Stimulated activated CD8-positive, alpha-beta memory T cell treated with anti-CD3 and anti-CD28 coated beads, Interleukin-7, amount 100 ng/mL, for 1 hour (primary cell): ENCODE data around the gene SGIP1.
"Not testable (repeated sequence)": the region's sequence is repeated elsewhere in the genome, so short reads cannot be mapped to it uniquely, and the experiment has no call there.

ENCODE experiments used
- DNase-seq, 2 donors: peaks; one replicate each; pipeline ENCODE4 v3.0.0-alpha.2; 2020; ENCODE audit warnings: low read depth in 2 of 2

SGIP1 gene

DNA sequence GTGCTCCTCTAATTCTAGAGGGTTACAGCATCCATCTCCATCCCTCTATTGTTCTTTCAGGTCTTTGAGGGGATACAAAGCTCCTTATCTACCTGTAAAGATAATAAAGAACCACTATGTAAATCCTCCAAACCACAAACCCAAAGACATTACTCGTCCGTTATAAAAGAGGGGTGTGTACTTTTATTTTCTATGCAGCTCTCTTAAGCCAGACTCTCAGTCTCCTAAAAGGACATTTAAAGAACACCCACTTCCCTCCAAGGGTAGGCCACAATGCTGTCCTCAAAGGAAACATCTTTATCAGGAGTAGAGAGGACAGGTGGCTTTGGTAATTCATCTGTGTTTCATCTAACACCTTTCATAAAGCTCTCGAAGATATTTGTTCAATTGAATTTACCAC is 150.4 kb downstream of the SGIP1 start:
- no peak for DNase-seq

GRCh38 chr1:66685265-66685664 is 151.3 kb downstream of the SGIP1 start:
- no peak for DNase-seq

- no peak for DNase-seq
These were observed 151.7 kb downstream of the SGIP1 start for GRCh38 chr1:66685670-66686069.

- DNase-seq, result no peak
These were observed 152.5 kb downstream of the SGIP1 start for GRCh38 chr1:66686406-66686805.

DNA sequence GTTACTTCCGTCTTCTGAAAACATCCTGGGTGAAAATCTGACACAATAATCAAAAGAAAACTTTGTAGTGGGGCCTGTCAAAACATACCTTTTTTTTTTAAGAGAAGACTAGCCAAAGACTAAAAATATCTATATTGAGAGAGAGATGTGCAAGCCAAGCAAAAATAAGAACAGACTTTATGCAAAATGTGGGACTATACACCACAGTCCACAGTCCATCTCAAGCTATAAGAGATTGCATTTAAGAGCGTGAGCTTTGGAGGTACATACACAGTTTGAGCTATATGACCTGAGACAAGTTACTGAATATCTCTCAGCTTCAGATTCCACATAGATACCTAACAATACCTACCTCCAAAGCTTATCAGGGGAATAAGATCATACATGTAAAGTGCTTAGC is 153.4 kb downstream of the SGIP1 start:
- no peak for DNase-seq

- DNase-seq, result no peak
These were observed 156.9 kb downstream of the SGIP1 start for GRCh38 chr1:66690666-66691381.

DNA sequence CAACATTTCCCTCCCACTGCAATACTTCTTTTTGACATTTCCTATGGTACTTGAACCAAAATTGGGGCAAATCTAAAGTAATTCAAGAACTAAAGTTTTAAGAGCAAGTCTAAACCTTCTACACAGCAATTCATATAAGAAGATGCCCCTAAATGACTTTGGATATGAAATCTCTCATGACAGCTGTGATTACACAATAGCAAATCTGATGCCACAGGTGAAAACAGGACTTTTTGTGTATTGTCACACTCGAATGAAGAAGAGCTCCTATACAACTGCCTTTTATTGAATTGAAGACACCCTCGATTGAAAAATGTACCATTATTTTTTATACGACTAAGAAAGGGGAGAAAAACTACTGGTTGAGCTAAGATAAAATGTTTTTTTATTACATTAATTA is 158.7 kb downstream of the SGIP1 start:
- DNase-seq, result no peak

GRCh38 chr1:66693856-66694255 is 159.9 kb downstream of the SGIP1 start:
- DNase-seq, result no peak

GRCh38 chr1:66695116-66695515 is 161.2 kb downstream of the SGIP1 start:
- no peak for DNase-seq

- DNase-seq, result no peak
These were observed 162.8 kb downstream of the SGIP1 start for GRCh38 chr1:66696771-66697170.

DNA sequence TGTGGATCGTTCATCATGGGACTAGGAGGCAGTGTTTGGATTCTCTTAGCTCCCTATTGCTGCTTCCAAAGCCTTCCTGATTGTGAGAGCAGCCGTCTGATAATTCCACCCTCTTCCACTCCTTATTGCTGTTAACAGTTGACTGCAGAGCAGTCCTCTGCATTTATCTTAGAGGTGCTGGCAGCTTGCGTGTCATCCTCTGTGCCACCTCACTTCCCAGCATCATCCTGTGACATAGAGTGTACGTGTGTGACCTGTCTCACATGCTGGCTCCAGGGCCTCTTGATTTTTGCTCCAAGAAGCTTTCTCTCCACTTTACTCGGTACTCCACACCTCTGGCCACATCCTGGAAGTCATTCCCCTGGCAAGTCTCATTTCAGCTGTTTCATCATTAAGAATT is 165.3 kb downstream of the SGIP1 start:
- no peak for DNase-seq

DNA sequence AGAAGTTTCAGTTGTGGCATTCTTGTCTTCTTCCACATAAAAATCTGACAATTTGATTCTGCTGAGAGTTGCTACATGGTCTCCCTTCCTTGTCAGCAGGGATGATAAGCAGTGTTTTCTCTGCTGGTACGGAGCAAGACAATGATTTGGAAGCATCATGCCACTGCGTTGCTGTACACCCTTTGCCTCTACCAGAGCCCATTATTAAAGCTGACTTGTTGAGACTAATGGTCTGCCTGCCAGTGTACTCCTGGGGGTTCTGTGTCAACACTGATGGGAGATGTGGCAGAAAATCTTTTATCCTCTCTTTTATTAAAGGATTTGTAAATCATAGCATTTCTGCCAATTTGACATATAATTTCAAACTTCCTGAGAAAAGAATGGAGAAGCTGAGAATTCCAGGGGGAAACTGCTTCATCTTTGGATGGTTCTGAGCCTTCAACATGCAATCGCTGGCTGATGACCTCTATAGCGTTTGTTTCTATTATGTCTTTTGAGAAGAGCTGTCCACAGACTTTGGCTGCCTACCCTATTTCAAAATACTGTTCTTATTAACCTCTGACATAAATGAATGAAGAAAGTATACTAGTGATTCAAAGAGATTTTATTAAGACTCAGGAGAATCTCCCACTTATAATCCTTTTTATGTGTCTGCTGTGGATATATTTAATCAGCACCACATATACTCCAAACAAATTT is 170.4 kb downstream of the SGIP1 start:
- DNase-seq, result no peak

GRCh38 chr1:66705110-66705509 is 171.2 kb downstream of the SGIP1 start:
- no peak for DNase-seq

- DNase-seq, result no peak
These were observed 177.5 kb downstream of the SGIP1 start for GRCh38 chr1:66711420-66711819.

DNA sequence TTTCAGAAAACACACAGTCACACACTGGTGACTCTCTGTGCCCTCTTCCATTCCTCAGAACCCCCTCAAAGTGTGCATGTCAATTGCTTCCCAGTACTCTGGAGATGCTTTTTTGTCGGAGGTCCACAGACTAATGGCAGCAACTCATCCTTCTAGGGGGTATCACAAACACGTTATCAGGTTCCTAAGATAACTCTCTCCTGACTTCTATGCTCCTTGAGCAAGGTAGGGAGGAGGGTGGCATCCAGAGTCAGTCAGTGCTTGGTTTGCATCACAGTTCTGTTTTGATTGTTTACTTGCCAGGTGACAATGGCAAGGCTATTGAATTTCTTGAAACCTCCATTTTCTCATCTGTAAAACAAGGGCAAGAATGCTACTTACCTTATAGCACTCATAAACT is 178.9 kb downstream of the SGIP1 start:
- no peak for DNase-seq

DNA sequence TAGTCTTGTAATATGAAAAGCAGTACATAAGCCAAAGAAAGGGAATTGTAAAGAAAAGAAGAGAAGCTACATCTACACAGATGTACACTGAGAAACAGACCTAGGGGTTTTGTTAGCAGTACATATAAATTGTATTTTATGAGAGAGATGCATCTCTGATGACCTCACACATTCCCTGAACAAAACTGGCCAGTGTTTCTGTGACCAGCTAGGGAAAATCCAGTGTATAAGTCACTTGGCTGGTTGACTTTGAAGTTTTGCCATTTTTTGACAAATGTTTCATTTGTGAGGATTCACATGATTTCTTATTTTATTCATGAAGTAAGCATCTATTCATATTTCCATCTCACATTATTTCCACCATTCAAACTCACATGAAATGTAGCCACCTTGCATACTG is 190.0 kb downstream of the SGIP1 start:
- DNase-seq, result no peak

- peak in 1 of 2 donors; percentile 12 for DNase-seq
These were observed 192.1 kb downstream of the SGIP1 start for GRCh38 chr1:66725885-66726665.

DNA sequence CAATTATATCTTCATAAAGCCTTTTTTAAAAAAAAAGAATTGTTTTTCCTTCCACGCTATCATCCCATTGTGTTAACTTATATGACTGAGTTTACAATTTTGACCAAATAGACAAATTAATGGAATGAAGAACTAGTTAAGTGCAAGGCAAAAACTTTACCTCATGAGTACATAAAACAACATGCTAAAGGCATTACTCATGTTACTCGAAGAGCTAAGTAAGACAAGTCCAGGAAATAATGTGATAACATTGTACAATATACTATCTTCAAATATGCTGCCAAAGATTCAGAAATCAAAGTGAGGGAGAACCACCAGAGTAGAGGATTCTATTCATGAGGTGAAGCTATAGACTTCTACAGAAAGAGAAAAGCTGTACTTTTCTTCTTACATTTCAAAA is 194.1 kb downstream of the SGIP1 start:
- DNase-seq, result no peak

DNA sequence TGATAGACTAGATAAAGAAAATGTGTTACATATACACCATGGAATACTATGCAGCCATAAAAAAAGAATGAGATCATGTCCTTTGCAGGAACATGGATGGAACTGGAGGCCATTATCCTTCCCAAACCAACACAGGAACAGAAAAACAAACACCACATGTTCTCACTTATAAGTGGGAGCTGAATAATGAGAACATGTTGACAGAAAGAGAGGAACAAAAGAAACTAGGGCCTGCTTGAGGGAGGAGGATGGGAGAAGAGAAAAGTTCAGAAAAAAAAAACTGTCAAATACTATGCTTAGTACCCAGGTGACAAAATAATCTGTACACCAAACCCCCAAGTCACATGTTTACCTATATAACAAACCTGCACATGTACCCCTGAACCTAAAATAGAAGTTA is 194.8 kb downstream of the SGIP1 start:
- DNase-seq, result not testable (repeated sequence)

DNA sequence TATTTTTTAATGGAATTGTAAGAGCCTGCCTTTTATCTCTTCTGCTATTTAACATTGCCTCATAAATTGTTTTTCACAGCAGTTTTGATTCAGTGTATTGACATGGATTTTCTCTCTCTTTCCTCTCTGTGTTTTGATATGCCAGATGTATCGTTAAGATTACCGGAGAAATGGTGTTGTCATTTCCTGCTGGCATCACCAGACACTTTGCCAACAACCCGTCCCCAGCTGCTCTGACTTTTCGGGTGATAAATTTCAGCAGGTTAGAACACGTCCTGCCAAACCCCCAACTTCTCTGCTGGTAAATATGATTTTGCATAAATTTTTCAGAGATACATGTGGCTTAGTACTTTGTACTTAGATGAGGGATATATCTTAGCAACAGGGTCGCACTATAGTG is 195.2 kb downstream of the SGIP1 start:
- no peak for DNase-seq

GRCh38 chr1:66729523-66729922 is 195.6 kb downstream of the SGIP1 start:
- DNase-seq, result no peak

DNA sequence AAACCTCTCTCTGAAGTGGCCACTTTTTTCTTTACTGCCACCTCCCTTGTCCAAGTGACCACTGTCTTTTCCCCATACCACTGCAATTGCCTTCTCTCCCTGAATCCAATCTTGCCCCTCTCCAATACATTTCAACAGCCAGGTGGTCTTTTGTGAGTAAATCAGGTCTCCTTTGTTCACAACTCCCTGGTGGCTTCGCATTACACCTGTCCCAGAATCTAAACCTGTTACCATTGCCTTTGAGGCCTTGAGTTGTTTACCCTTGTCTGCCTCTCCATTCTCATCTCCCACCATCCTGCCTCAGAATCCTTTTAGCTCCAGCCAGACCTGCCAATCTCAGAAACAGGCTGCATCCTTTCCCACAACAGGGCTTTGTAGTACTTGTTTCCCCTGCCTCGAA is 196.5 kb downstream of the SGIP1 start:
- DNase-seq, result no peak
